ENCODE results near the gene UST.

GRCh38 chr6:148932731-148933130, 185.9 kb downstream of the UST start:
- no peak for TF ChIP-seq CTCF (IDR thresholded peaks at IDR 0.05; ENCODE audit: low read depth, low read length, poor library complexity, severe bottlenecking)
- TF ChIP-seq EZH2phosphoT487 (IDR thresholded peaks at IDR 0.05; ENCODE audit: borderline replicate concordance, low read length), result no peak
